Fibroblast of mammary gland (primary cell): ENCODE results near the gene MTCH1.

Source experiments
- DNase-seq: peaks from one replicate; pipeline ENCODE4 v3.0.0-alpha.2; 2010; ENCODE audit warnings: low read depth
- H3K4me3 ChIP-seq: 2 replicates; pipeline ENCODE4 v1.5.1; 2011; ENCODE audit warnings: low read depth, mild to moderate bottlenecking, low read length, moderate library complexity; ENCODE audit not compliant: control insufficient read depth
- TF ChIP-seq, protein P1 (sequence below): conservative IDR thresholded peaks from 2 replicates; pipeline ENCODE4 v1.5.1; 2011; ENCODE audit warnings: low read depth, low read length, inconsistent platforms; ENCODE audit not compliant: control insufficient read depth, insufficient read depth

MTCH1 gene

DNA sequence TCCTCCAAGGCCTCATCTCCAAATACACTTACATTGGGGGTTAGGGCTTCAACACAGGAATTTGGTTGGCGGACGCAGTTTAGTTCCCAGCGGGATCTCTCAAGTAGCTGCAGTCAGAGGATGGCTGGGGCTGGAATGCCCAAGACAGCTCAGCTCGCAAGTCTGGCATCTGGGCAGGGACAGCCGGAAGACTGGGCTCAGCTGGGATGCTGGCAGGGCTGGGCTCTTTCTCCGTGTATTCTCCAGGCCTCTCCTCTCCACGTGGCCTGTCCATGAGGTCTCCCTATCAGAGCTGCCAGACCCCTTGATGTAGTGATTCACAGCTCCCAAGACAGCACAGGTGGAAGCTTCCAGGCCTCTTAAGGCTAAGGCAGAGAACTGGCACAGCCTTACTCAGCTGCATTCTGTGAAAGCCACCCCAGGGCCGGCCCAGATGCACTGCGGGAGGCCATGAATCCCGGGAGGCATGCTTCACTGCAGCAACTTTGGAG, 24.5 kb upstream of the MTCH1 start:
- DNase-seq, result no peak

DNA sequence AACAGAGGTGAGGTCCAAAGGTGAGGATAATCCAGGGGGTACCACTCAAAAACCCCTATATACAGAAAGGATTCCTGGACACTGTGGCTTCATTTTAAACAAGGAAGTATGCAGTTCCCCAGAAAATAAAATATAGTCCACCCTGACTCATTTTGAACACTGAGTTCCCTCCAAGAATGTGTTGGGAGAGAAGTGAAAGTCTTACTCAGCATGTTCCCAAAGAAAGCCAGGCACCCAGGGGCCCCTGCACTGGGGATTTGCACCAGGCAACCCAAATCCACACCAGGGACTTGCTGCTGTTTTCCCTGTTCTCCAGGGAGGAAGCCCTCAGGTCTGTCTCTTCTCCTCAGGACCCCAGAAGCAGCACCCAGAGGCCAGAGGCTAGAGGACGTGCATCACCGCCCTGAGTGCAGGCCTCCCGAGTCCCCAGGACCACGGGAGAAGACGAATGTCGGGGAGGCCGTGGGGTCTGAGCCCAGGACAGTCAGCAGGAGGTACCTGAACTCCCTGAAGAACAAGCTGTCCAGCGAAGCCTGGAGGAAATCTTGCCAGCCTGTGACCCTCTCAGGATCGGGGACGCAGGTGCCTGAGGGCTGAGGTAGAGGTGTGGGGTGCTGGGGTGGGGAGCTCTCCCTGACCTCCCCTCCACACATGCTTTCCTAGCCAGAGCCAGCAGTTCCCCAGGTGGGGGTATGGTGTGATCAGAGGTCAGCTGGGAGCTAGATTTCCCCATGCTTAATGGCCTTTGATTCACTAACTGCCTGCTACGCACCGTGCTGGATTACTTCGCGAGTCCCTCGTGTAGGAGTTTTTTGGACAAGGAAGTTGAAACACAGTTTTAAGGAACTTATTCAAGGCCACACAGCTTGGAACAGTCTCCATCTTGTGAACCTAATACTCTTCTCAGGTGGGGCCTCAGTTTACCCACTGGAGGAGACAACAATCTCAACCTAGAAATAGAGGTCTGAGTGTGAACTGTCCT, 22.8 kb upstream of the MTCH1 start:
- TF ChIP-seq, protein P1, sequence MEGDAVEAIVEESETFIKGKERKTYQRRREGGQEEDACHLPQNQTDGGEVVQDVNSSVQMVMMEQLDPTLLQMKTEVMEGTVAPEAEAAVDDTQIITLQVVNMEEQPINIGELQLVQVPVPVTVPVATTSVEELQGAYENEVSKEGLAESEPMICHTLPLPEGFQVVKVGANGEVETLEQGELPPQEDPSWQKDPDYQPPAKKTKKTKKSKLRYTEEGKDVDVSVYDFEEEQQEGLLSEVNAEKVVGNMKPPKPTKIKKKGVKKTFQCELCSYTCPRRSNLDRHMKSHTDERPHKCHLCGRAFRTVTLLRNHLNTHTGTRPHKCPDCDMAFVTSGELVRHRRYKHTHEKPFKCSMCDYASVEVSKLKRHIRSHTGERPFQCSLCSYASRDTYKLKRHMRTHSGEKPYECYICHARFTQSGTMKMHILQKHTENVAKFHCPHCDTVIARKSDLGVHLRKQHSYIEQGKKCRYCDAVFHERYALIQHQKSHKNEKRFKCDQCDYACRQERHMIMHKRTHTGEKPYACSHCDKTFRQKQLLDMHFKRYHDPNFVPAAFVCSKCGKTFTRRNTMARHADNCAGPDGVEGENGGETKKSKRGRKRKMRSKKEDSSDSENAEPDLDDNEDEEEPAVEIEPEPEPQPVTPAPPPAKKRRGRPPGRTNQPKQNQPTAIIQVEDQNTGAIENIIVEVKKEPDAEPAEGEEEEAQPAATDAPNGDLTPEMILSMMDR, result no peak
- no peak overlapping the region for H3K4me3 ChIP-seq
- DNase-seq, result peak; percentile 11

More for the DNA sequence above, 24.5 kb upstream of the MTCH1 start:
- H3K4me3 ChIP-seq, result no peak overlapping the region
- TF ChIP-seq, protein P1, result no peak

DNA sequence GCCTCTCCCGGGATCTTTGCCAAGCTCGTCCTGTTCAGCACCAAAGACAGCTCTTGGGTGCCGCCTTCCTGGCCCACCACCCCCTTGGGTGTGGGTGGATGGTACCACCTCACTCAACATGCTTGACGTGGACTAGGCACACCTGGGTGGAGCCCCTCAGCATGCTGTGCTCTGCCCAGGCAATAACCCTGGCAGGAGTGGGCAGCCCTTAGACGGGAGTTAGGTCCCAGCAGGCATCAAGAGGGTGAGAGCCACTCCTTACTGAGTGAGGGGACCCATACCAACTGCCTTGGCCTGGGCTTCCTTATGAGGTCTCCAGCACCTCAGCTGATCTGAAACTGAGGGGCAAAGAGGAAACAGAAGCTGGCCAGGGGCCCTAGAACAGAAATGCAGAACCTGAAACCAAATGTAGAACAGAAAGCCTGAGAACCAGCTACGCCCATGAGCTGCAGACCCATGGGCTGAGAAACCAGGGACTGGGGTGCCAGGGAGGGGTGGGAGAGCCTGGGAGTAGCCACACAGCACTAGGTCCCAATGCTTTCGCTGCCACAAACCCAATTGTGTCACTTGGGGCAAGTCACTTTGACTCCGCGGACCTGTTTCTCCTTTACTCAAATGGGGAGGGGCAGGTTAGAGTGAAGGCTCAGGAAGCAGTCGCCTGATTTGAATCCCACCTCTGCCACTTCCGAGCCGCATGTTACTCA, 21.5 kb upstream of the MTCH1 start:
- DNase-seq, result no peak

DNA sequence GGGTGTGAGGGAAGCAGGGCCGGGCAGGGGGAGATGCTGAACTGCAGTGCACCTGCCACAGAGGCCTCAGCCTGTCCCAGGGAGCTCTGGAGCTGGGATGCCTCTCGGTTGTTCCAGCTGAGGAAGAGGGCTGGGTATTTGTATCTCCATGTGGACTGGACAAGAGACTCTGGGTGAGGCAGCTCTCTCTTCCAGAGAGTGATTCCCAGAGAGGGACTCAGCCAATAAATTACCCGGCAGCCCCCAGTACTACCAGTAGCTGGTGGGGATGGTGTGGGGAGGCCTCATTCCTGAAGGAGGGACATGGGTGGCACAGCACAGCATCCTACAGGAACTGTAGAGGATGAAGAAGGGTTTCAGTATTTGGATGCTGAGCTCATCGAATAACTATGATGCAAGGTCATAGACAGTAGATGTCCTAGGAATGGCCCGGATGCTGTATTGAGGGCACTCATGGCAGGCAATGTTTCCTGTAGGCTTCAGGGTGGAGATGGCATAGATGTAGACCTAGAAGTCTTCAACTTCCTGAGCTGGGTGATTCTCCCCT, 20.9 kb upstream of the MTCH1 start:
- H3K4me3 ChIP-seq, result no peak overlapping the region
- TF ChIP-seq, protein P1, result no peak
- DNase-seq, result peak; percentile 41

More for the DNA sequence above, 21.5 kb upstream of the MTCH1 start:
- TF ChIP-seq, protein P1, result no peak
- no peak overlapping the region for H3K4me3 ChIP-seq

DNA sequence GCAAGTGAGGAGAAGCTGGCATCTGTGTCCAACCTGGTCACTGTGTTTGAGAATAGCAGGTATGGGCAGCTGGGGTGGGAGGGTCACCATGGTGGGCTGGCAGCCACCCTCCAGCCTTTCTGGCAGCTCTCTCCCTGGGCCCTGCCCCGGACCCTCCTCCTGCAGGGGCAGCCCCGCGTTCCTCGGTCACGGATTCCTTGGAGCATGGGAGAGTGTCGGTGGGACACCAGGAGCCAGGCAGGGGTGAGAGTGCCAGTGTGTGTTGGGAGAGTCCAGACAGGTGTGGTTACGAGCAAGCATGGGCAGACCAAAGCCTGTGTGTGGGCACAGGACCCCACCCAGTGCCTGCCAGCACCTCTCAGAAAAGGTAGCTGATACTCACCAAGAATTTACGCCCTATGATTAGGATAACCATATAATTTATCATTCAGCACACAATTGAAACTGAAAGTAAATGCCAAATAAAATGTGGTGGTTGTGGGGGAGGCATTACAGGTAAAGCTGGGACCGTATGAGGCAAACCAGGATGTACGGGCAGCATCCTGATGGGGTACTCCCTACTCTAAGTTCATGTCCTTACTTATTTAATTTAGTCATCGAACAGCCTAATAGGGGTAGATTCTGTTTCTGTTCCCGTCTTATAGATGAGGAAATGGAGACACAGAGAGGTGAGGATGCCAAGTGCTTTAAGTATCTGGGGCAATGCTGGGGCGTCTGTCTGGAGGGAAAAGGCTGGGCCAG, 20.0 kb upstream of the MTCH1 start:
- no peak overlapping the region for H3K4me3 ChIP-seq
- no peak for DNase-seq
- TF ChIP-seq, protein P1, result no peak
